ENCODE data around the gene RBM27.

RBM27 gene

GRCh38 chr5:146229222-146229621 is 25.8 kb downstream of the RBM27 start:
- Histone ChIP-seq H4K91ac (ENCODE audit: low read depth, low read length) (no peak overlapping the region), H3K4me3 (ENCODE audit: low read depth, low read length) (no peak overlapping the region), H3K4me2 (ENCODE audit: low read length) (no peak overlapping the region), H3K79me1 (ENCODE audit: low read length) (no peaks in the 10 kb centered on the region), H3K36me3 (ENCODE audit: control insufficient read depth in 1 of 2, insufficient read depth in 2 of 2, low read length in 2 of 2) (peaks cover 16 to 18% of the 10 kb centered on the region in 2 experiments), H3K14ac (ENCODE audit: low read length) (no peak overlapping the region), H2BK5ac (ENCODE audit: low read depth, low read length, poor library complexity) (no peak overlapping the region), H3K18ac (ENCODE audit: low read length) (no peak overlapping the region), H4K12ac (ENCODE audit: low read depth, low read length) (no peak overlapping the region), H2BK120ac (ENCODE audit: insufficient read depth, low read length, poor library complexity) (no peak overlapping the region), H3K27ac (ENCODE audit: low read depth, low read length) (no peak overlapping the region), H3K4ac (ENCODE audit: low read depth, low read length) (no peak overlapping the region), H2AFZ (ENCODE audit: insufficient read depth, low read length, poor library complexity) (no peak overlapping the region), H4K8ac (ENCODE audit: low read depth, low read length) (no peak overlapping the region), H2AK5ac (ENCODE audit: low read length) (no peak overlapping the region), H3K79me2 (ENCODE audit: control insufficient read depth, insufficient read depth, low read length, poor library complexity) (no peaks in the 10 kb centered on the region), H3K23ac (ENCODE audit: low read length) (no peak overlapping the region), H3K9me3 (ENCODE audit: insufficient read depth, low read depth, low read length) (no peaks in the 10 kb centered on the region), H3K4me1 (ENCODE audit: control insufficient read depth in 1 of 2, insufficient read depth in 2 of 2, low read length in 2 of 2) (no peaks in the 10 kb centered on the region), H2BK12ac (ENCODE audit: low read length) (no peak overlapping the region), H3K27me3 (ENCODE audit: insufficient read depth, low read length) (no peaks in the 10 kb centered on the region), H3K9ac (ENCODE audit: low read length) (no peak overlapping the region)
- DNase-seq: no peak

- no CpG with 5 or more reads among the region's 6 CpGs for WGBS (ENCODE audit: extremely low coverage, insufficient coverage, insufficient read length)
These were observed 28.8 kb downstream of the RBM27 start for GRCh38 chr5:146232223-146232622.

GRCh38 chr5:146233441-146233840 is 30.0 kb downstream of the RBM27 start:
- WGBS (ENCODE audit: extremely low coverage, insufficient coverage, insufficient read length): no CpG with 5 or more reads among the region's 5 CpGs
- H2BK120ac ChIP-seq (ENCODE audit: insufficient read depth, low read length, poor library complexity): no peak overlapping the region

More at GRCh38 chr5:146232223-146232622, 28.8 kb downstream of the RBM27 start:
- no peak overlapping the region for H2BK120ac ChIP-seq (ENCODE audit: insufficient read depth, low read length, poor library complexity)
- no peak for DNase-seq
- H2AFZ ChIP-seq (ENCODE audit: insufficient read depth, low read length, poor library complexity): no peak overlapping the region
- no peak overlapping the region for H3K14ac ChIP-seq (ENCODE audit: low read length)
- no peak overlapping the region for H4K12ac ChIP-seq (ENCODE audit: low read depth, low read length)
- H3K27ac ChIP-seq (ENCODE audit: low read depth, low read length): no peak overlapping the region
- H4K8ac ChIP-seq (ENCODE audit: low read depth, low read length): no peak overlapping the region
- no peaks in the 10 kb centered on the region for H3K79me2 ChIP-seq (ENCODE audit: control insufficient read depth, insufficient read depth, low read length, poor library complexity)
- H3K79me1 ChIP-seq (ENCODE audit: low read length): no peaks in the 10 kb centered on the region
- no peaks in the 10 kb centered on the region for H3K9me3 ChIP-seq (ENCODE audit: insufficient read depth, low read depth, low read length)
- H3K36me3 ChIP-seq (ENCODE audit: control insufficient read depth in 1 of 2, insufficient read depth in 2 of 2, low read length in 2 of 2): peaks cover 18 to 33% of the 10 kb centered on the region in 2 experiments
- H3K18ac ChIP-seq (ENCODE audit: low read length): no peak overlapping the region
- no peak overlapping the region for H2BK5ac ChIP-seq (ENCODE audit: low read depth, low read length, poor library complexity)
- H2BK12ac ChIP-seq (ENCODE audit: low read length): no peak overlapping the region
- H3K27me3 ChIP-seq (ENCODE audit: insufficient read depth, low read length): no peaks in the 10 kb centered on the region
- H3K23ac ChIP-seq (ENCODE audit: low read length): no peak overlapping the region
- H3K4me3 ChIP-seq (ENCODE audit: low read depth, low read length): no peak overlapping the region
- no peak overlapping the region for H4K91ac ChIP-seq (ENCODE audit: low read depth, low read length)
- H3K4me2 ChIP-seq (ENCODE audit: low read length): no peak overlapping the region
- H3K4me1 ChIP-seq (ENCODE audit: control insufficient read depth in 1 of 2, insufficient read depth in 2 of 2, low read length in 2 of 2): peaks cover 0 to 2% of the 10 kb centered on the region in 2 experiments
- no peak overlapping the region for H2AK5ac ChIP-seq (ENCODE audit: low read length)
- H3K9ac ChIP-seq (ENCODE audit: low read length): no peak overlapping the region
- H3K4ac ChIP-seq (ENCODE audit: low read depth, low read length): no peak overlapping the region

DNA sequence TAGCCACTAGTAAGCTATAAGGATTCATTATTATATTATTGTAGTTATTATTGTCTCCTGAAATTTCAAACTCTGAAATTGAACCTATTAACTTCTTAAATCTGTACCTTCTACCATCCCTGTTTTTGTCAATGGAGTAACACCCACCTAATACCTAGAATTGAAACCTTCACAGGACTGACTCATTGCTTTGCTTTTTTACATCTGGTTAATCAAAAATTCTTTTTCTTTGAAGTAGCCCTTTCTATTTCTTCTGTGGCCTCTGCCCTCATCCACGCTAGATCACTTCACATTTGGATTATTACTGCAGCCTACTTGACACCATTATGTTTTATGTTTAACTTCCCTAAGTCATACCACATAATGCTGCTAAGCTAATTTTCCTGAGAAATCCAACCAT is 35.6 kb downstream of the RBM27 start:
- Histone ChIP-seq H3K9me3 (ENCODE audit: insufficient read depth, low read depth, low read length) (no peaks in the 10 kb centered on the region), H3K9ac (ENCODE audit: low read length) (no peak overlapping the region), H3K27ac (ENCODE audit: low read depth, low read length) (no peak overlapping the region), H2AFZ (ENCODE audit: insufficient read depth, low read length, poor library complexity) (no peak overlapping the region), H4K12ac (ENCODE audit: low read depth, low read length) (no peak overlapping the region), H4K8ac (ENCODE audit: low read depth, low read length) (no peak overlapping the region), H3K4me3 (ENCODE audit: low read depth, low read length) (no peak overlapping the region), H2BK12ac (ENCODE audit: low read length) (no peak overlapping the region), H2AK5ac (ENCODE audit: low read length) (no peak overlapping the region), H3K23ac (ENCODE audit: low read length) (no peak overlapping the region), H4K91ac (ENCODE audit: low read depth, low read length) (no peak overlapping the region), H3K36me3 (ENCODE audit: control insufficient read depth in 1 of 2, insufficient read depth in 2 of 2, low read length in 2 of 2) (peaks cover 12 to 23% of the 10 kb centered on the region in 2 experiments), H3K79me1 (ENCODE audit: low read length) (no peaks in the 10 kb centered on the region), H3K27me3 (ENCODE audit: insufficient read depth, low read length) (no peaks in the 10 kb centered on the region), H3K79me2 (ENCODE audit: control insufficient read depth, insufficient read depth, low read length, poor library complexity) (no peaks in the 10 kb centered on the region), H3K4me2 (ENCODE audit: low read length) (no peak overlapping the region), H3K4me1 (ENCODE audit: control insufficient read depth in 1 of 2, insufficient read depth in 2 of 2, low read length in 2 of 2) (peaks cover 0 to 2% of the 10 kb centered on the region in 2 experiments), H3K14ac (ENCODE audit: low read length) (no peak overlapping the region), H2BK120ac (ENCODE audit: insufficient read depth, low read length, poor library complexity) (no peak overlapping the region), H3K18ac (ENCODE audit: low read length) (no peak overlapping the region), H2BK5ac (ENCODE audit: low read depth, low read length, poor library complexity) (no peak overlapping the region), H3K4ac (ENCODE audit: low read depth, low read length) (no peak overlapping the region)
- no CpG with 5 or more reads among the region's 1 CpG for WGBS (ENCODE audit: extremely low coverage, insufficient coverage, insufficient read length)
- no peak for DNase-seq

More at GRCh38 chr5:146233441-146233840, 30.0 kb downstream of the RBM27 start:
- no peak overlapping the region for H3K14ac ChIP-seq (ENCODE audit: low read length)
- H3K4ac ChIP-seq (ENCODE audit: low read depth, low read length): no peak overlapping the region
- peaks cover 25 to 35% of the 10 kb centered on the region in 2 experiments for H3K36me3 ChIP-seq (ENCODE audit: control insufficient read depth in 1 of 2, insufficient read depth in 2 of 2, low read length in 2 of 2)
- no peak overlapping the region for H2AFZ ChIP-seq (ENCODE audit: insufficient read depth, low read length, poor library complexity)
- H3K18ac ChIP-seq (ENCODE audit: low read length): no peak overlapping the region
- no peak overlapping the region for H2BK12ac ChIP-seq (ENCODE audit: low read length)
- H3K4me1 ChIP-seq (ENCODE audit: control insufficient read depth in 1 of 2, insufficient read depth in 2 of 2, low read length in 2 of 2): peaks cover 0 to 2% of the 10 kb centered on the region in 2 experiments
- H3K9ac ChIP-seq (ENCODE audit: low read length): no peak overlapping the region
- no peak overlapping the region for H3K23ac ChIP-seq (ENCODE audit: low read length)
- no peak overlapping the region for H3K4me2 ChIP-seq (ENCODE audit: low read length)
- no peaks in the 10 kb centered on the region for H3K9me3 ChIP-seq (ENCODE audit: insufficient read depth, low read depth, low read length)
- no peak overlapping the region for H2BK5ac ChIP-seq (ENCODE audit: low read depth, low read length, poor library complexity)
- H3K27ac ChIP-seq (ENCODE audit: low read depth, low read length): no peak overlapping the region
- H4K8ac ChIP-seq (ENCODE audit: low read depth, low read length): no peak overlapping the region
- no peak overlapping the region for H3K4me3 ChIP-seq (ENCODE audit: low read depth, low read length)
- no peaks in the 10 kb centered on the region for H3K79me2 ChIP-seq (ENCODE audit: control insufficient read depth, insufficient read depth, low read length, poor library complexity)
- no peaks in the 10 kb centered on the region for H3K27me3 ChIP-seq (ENCODE audit: insufficient read depth, low read length)
- H4K12ac ChIP-seq (ENCODE audit: low read depth, low read length): peak overlapping the region; percentile 70
- H4K91ac ChIP-seq (ENCODE audit: low read depth, low read length): no peak overlapping the region
- H2AK5ac ChIP-seq (ENCODE audit: low read length): no peak overlapping the region
- no peaks in the 10 kb centered on the region for H3K79me1 ChIP-seq (ENCODE audit: low read length)
- no peak for DNase-seq
